HepG2 (cell line): ENCODE results near the gene CLASP2. TPM values are rescaled to one million over a fixed set of nuclear protein-coding genes. Genes with fewer than 3 reads are reported as not detected.
A peak's percentile ranks its signal among the peaks of the same experiment; 100 is the strongest.

Experiments used
- HDAC2 ChIP-seq: sonication (generic); formaldehyde crosslinking; IDR thresholded peaks from 2 replicates; pipeline ENCODE4 v1.4.0; 2020; ENCODE audit warnings: missing genetic modification reagents
- MAFK ChIP-seq, 2 experiments: IDR thresholded peaks in 1 of 2; conservative IDR thresholded peaks in 1 of 2; 2 replicates each; pipeline ENCODE4 v1.6.1; 2011; ENCODE audit warnings: improper control_type of control experiment in 2 of 2, low read length in 2 of 2
- TBX2 ChIP-seq: sonication (generic); formaldehyde crosslinking; IDR thresholded peaks from 2 replicates; pipeline ENCODE4 v1.5.0; 2020; ENCODE audit warnings: missing genetic modification reagents, mild to moderate bottlenecking, borderline replicate concordance
- THAP11 ChIP-seq: IDR thresholded peaks from 2 replicates; pipeline ENCODE4 v1.6.1; 2016; ENCODE audit warnings: missing biosample characterization, missing genetic modification reagents
- YY1 ChIP-seq: IDR thresholded peaks from 2 replicates; pipeline ENCODE4 v1.6.1; 2011; ENCODE audit warnings: low read length, low read depth, moderate library complexity, mild to moderate bottlenecking; ENCODE audit not compliant: insufficient read depth, insufficient replicate concordance
- ZNF446 ChIP-seq: sonication (generic); formaldehyde crosslinking; IDR thresholded peaks from 2 replicates; pipeline ENCODE4 v1.5.0; 2020; ENCODE audit warnings: mild to moderate bottlenecking, missing genetic modification reagents
- ZNF883 ChIP-seq: sonication (generic); formaldehyde crosslinking; IDR thresholded peaks from 2 replicates; pipeline ENCODE4 v1.5.1; 2020; ENCODE audit warnings: mild to moderate bottlenecking, missing genetic modification reagents; ENCODE audit errors: not compliant biosample characterization
- ZSCAN21 ChIP-seq: sonication (generic); formaldehyde crosslinking; IDR thresholded peaks from 2 replicates; pipeline ENCODE4 v1.8.0; 2022; ENCODE audit warnings: mild to moderate bottlenecking, missing genetic modification reagents, moderate library complexity, borderline replicate concordance
- polyA plus RNA-seq, 8 experiments: library from polyadenylated mRNA; depleted of rRNA in 3 of 8; stranded (reverse) in 7 of 8; unstranded in 1 of 8; fragments of >200 nt; fragmentation: Illumina TruSeq in 4 of 8; extraction: Trizol in 4 of 8; gene quantifications; 2 replicates each; pipeline versions ENCODE4 v1.2.1 to v1.2.3, GENCODE V29; 2011 to 2016; ENCODE audit warnings: low read depth in 4 of 8, missing spikeins in 1 of 8, mixed read lengths in 1 of 8; ENCODE audit not compliant: insufficient read depth in 1 of 8
- total RNA-seq, 5 experiments: library from RNA; depleted of rRNA; stranded (reverse); fragments of >200 nt; fragmentation: Illumina TruSeq; extraction: Trizol; gene quantifications; 2 replicates each; pipeline ENCODE4 v1.2.3, GENCODE V29; 2016; ENCODE audit warnings: low read depth in 1 of 5
- TF ChIP-seq, protein P1 (sequence below): sonication (generic); formaldehyde crosslinking; IDR thresholded peaks from 2 replicates; pipeline ENCODE4 v1.5.1; 2020; ENCODE audit warnings: missing genetic modification reagents, mild to moderate bottlenecking, borderline replicate concordance
- TF ChIP-seq, protein P2 (sequence below): sonication (generic); formaldehyde crosslinking; IDR thresholded peaks from 2 replicates; pipeline ENCODE4 v1.8.0; 2022; ENCODE audit warnings: missing genetic modification reagents, mild to moderate bottlenecking, borderline replicate concordance
- TF ChIP-seq, protein P3 (sequence below): IDR thresholded peaks from 2 replicates; pipeline ENCODE4 v1.6.1; 2016; ENCODE audit warnings: low read depth
- TF ChIP-seq, protein P4 (sequence below), 2 experiments: fragments of 450-650 bp in 1 of 2; sonication (generic) in 1 of 2; formaldehyde crosslinking in 1 of 2; IDR thresholded peaks; 2 replicates each; pipeline versions ENCODE4 v1.6.1 to v1.8.0; 2016 to 2022; ENCODE audit warnings: antibody characterized with exemption in 1 of 2, mild to moderate bottlenecking in 1 of 2, missing genetic modification reagents in 1 of 2
- TF ChIP-seq, protein P5 (sequence below): sonication (generic); formaldehyde crosslinking; IDR thresholded peaks from 2 replicates; pipeline ENCODE4 v1.4.0; 2020; ENCODE audit warnings: mild to moderate bottlenecking, missing genetic modification reagents

The CLASP2 gene
- total and polyA plus RNA-seq, 2 of the 13 experiments (the other 11 are each of a cell fraction or from before 2014, with no cell fraction given), result 15.7 to 34.8 TPM

DNA sequence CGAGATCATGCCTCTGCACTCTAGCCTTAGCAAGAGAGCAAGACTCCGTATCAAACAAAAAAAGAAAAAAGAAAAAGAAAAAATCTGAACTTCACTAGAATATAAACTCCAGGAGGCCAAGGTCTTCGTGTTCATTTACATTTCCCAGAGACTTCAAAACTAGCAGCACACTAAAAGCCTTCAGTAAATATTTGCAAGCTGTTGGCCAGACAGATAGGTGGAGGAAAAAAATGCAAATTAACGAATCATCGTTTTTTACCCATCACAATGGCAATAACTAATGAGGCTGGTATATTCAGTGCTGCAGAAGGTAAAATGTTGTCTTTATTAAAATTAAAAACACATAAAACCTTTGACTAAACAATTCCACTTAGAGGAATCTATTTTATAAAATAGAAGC, 80.6 kb downstream of the CLASP2 start (continued):
- TF ChIP-seq, protein P1, sequence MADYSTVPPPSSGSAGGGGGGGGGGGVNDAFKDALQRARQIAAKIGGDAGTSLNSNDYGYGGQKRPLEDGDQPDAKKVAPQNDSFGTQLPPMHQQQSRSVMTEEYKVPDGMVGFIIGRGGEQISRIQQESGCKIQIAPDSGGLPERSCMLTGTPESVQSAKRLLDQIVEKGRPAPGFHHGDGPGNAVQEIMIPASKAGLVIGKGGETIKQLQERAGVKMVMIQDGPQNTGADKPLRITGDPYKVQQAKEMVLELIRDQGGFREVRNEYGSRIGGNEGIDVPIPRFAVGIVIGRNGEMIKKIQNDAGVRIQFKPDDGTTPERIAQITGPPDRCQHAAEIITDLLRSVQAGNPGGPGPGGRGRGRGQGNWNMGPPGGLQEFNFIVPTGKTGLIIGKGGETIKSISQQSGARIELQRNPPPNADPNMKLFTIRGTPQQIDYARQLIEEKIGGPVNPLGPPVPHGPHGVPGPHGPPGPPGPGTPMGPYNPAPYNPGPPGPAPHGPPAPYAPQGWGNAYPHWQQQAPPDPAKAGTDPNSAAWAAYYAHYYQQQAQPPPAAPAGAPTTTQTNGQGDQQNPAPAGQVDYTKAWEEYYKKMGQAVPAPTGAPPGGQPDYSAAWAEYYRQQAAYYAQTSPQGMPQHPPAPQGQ (CRISPR knock-in tag), result no peak
- peak; percentile 21 to 61; a peak in 2 of 4 replicates for TF ChIP-seq MAFK (conservative IDR thresholded peaks at IDR 0.05 in 1 of 2, IDR thresholded peaks at IDR 0.05 in 1 of 2; ENCODE audit: low read length in 2 of 2)
- TF ChIP-seq, protein P2, sequence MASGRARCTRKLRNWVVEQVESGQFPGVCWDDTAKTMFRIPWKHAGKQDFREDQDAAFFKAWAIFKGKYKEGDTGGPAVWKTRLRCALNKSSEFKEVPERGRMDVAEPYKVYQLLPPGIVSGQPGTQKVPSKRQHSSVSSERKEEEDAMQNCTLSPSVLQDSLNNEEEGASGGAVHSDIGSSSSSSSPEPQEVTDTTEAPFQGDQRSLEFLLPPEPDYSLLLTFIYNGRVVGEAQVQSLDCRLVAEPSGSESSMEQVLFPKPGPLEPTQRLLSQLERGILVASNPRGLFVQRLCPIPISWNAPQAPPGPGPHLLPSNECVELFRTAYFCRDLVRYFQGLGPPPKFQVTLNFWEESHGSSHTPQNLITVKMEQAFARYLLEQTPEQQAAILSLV, result no peak
- TF ChIP-seq, protein P3, sequence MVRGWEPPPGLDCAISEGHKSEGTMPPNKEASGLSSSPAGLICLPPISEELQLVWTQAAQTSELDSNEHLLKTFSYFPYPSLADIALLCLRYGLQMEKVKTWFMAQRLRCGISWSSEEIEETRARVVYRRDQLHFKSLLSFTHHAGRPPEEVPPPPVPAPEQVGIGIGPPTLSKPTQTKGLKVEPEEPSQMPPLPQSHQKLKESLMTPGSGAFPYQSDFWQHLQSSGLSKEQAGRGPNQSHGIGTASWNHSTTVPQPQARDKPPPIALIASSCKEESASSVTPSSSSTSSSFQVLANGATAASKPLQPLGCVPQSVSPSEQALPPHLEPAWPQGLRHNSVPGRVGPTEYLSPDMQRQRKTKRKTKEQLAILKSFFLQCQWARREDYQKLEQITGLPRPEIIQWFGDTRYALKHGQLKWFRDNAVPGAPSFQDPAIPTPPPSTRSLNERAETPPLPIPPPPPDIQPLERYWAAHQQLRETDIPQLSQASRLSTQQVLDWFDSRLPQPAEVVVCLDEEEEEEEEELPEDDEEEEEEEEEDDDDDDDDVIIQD (CRISPR knock-in tag), result peak; percentile 76
- TF ChIP-seq THAP11, result no peak
- TF ChIP-seq, protein P4, sequence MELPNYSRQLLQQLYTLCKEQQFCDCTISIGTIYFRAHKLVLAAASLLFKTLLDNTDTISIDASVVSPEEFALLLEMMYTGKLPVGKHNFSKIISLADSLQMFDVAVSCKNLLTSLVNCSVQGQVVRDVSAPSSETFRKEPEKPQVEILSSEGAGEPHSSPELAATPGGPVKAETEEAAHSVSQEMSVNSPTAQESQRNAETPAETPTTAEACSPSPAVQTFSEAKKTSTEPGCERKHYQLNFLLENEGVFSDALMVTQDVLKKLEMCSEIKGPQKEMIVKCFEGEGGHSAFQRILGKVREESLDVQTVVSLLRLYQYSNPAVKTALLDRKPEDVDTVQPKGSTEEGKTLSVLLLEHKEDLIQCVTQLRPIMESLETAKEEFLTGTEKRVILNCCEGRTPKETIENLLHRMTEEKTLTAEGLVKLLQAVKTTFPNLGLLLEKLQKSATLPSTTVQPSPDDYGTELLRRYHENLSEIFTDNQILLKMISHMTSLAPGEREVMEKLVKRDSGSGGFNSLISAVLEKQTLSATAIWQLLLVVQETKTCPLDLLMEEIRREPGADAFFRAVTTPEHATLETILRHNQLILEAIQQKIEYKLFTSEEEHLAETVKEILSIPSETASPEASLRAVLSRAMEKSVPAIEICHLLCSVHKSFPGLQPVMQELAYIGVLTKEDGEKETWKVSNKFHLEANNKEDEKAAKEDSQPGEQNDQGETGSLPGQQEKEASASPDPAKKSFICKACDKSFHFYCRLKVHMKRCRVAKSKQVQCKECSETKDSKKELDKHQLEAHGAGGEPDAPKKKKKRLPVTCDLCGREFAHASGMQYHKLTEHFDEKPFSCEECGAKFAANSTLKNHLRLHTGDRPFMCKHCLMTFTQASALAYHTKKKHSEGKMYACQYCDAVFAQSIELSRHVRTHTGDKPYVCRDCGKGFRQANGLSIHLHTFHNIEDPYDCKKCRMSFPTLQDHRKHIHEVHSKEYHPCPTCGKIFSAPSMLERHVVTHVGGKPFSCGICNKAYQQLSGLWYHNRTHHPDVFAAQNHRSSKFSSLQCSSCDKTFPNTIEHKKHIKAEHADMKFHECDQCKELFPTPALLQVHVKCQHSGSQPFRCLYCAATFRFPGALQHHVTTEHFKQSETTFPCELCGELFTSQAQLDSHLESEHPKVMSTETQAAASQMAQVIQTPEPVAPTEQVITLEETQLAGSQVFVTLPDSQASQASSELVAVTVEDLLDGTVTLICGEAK (IDR thresholded peaks at IDR 0.05), result no peak
- TF ChIP-seq, protein P4 (CRISPR knock-in tag; IDR thresholded peaks at IDR 0.05), result no peak
- TF ChIP-seq HDAC2 (CRISPR knock-in tag), result peak; percentile 20; the same call in 1 of the 2 replicates
- no peak for TF ChIP-seq ZNF446 (CRISPR knock-in tag)
- no peak for TF ChIP-seq TBX2 (CRISPR knock-in tag)
- TF ChIP-seq, protein P5, sequence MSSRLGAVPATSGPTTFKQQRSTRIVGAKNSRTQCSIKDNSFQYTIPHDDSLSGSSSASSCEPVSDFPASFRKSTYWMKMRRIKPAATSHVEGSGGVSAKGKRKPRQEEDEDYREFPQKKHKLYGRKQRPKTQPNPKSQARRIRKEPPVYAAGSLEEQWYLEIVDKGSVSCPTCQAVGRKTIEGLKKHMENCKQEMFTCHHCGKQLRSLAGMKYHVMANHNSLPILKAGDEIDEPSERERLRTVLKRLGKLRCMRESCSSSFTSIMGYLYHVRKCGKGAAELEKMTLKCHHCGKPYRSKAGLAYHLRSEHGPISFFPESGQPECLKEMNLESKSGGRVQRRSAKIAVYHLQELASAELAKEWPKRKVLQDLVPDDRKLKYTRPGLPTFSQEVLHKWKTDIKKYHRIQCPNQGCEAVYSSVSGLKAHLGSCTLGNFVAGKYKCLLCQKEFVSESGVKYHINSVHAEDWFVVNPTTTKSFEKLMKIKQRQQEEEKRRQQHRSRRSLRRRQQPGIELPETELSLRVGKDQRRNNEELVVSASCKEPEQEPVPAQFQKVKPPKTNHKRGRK, result no peak
- no peak for TF ChIP-seq ZSCAN21 (CRISPR knock-in tag)
- TF ChIP-seq ZNF883 (CRISPR knock-in tag), result no peak
- TF ChIP-seq YY1, result no peak
